Measurements from ENCODE around the gene PDE4B.
A peak's percentile ranks its signal among the peaks of the same experiment; 100 is the strongest.
"Not testable (repeated sequence)": the region's sequence is repeated elsewhere in the genome, so short reads cannot be mapped to it uniquely, and the experiment has no call there.

Gene PDE4B

DNA sequence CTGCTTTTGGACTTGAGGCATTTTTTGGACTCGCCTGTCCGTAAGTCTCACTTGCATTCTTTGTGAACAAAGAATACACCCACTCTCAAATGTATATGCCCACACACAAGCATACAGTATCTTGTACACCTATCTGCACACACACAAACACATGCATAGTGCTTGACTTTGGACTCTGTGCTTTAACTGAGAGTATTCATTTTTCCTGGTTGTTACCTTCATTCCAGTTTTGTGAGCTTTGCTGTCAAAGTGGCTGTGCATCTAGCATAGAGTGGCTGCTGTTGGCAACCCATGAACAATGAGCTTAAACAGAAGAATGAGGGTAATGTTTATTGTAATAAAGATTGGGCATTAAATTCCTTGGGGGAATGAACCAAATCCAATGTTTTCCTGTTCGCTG lies 199.0 kb downstream of the PDE4B start:
- TF ChIP-seq POLR2A (IDR thresholded peaks at IDR 0.05; ENCODE audit: low read length) (no peak), GATA1 (IDR thresholded peaks at IDR 0.05; ENCODE audit: low read depth, low read length) (no peak)
- DNase-seq = no peak

DNA sequence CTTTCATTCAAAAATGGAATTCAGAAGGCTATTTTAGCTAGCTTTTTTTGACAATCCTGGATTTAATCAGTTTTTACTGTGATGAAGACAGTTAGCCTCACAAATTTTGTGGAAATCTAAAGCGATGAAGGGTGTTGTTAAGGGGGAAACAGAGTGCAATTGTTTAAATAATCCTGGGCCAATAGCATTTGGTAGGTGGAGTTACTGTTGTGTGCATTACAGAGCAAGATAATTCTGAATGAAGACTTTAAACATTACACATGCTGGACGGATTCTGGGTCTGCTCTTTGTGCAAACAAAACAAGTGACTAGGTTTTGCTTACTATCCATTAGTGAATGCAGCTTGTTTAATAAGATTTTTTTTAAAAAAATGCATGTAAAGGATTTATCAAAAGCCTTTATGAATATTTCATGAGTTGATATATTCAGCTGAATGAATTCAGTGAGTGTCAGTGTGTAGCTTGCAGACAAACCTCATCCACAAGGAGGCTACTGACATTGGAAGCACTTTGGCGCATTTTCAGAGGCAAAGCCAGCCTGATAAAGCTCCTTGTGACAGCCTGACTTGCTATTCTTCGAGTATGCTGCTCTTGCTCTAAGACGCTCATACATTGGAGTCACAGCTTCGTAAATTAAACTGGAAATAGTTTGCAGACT lies 199.6 kb downstream of the PDE4B start:
- TF ChIP-seq GATA1 (IDR thresholded peaks at IDR 0.05; ENCODE audit: low read depth, low read length) (no peak), POLR2A (IDR thresholded peaks at IDR 0.05; ENCODE audit: low read length) (no peak)
- no peak for DNase-seq

DNA sequence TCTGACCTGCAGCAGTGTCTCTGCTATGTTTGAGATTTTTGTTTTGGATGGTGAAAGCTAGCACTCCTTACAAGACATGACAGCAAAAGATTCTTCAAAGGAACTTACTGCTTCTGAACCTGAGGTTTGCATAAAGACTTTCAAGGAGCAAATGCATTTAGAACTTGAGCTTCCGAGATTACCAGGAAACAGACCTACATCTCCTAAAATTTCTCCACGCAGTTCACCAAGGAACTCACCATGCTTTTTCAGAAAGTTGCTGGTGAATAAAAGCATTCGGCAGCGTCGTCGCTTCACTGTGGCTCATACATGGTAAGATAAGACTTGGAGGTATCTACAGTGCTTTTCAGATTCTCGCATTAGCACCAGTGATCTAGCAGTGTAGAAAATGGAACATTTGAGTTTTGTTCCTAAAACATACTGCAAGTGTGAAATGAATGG lies 200.2 kb downstream of the PDE4B start:
- TF ChIP-seq GATA1 (IDR thresholded peaks at IDR 0.05; ENCODE audit: low read depth, low read length) (no peak), POLR2A (IDR thresholded peaks at IDR 0.05; ENCODE audit: low read length) (no peak)
- no peak for DNase-seq

DNA sequence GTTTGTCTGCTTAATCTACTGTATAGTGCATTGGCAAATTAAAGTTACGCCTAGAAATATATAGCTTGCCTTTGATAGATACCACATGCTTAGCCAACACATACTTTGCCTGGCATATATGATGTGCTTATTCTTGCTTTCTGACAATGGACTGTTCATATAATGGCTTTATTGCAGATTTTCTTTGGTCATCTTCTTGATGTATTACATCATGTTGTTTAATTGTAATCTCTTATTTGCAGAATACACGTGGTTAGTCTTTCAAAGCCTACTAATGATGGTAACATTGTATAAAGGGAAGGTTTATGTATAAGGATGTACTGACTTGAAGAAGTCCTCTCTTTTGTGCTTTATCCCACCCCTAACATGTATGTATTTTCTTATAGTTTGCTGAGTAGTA lies 201.5 kb downstream of the PDE4B start:
- DNase-seq = no peak

DNA sequence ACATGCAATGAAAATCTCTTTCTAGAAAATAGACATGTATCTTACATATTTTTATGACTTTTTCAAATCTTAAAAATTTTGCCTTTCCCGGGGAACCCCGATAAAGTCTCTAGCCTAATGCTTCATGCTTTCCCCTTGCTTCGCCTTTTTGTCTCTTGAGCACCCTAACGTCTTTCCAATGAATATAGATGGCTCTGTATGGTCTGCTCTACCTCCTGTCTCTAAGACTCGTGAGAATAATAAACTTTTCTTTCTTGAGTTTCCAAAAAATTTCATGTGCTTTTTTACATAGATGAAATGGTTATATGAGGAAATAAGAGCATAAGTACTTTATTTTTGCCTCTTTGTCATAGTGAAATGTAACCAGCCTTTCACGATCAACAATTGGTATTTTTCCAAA lies 202.6 kb downstream of the PDE4B start:
- no peak for TF ChIP-seq GATA1 (IDR thresholded peaks at IDR 0.05; ENCODE audit: low read depth, low read length)
- no peak for TF ChIP-seq POLR2A (IDR thresholded peaks at IDR 0.05; ENCODE audit: low read length)
- DNase-seq = no peak

More for the DNA sequence above, 201.5 kb downstream of the PDE4B start:
- TF ChIP-seq GATA1 (IDR thresholded peaks at IDR 0.05; ENCODE audit: low read depth, low read length) = no peak
- TF ChIP-seq POLR2A (IDR thresholded peaks at IDR 0.05; ENCODE audit: low read length) = no peak

DNA sequence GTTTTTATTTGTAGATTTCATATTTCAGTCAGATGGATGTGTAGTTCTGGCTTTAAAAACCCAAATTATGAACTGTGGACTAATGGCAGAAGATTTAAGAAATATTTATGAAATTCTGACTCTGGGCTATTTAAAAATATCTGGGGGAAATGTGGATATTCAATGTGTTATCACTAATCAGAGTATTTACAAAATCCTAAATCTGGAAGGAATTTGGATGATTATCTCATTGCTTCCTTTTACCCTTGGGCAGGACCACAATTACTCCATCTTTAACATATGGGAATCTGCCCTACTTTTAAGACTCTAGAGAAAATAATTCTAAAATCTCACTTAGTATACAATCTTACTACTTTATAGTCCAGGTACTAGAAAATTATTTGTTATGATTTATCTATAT lies 203.2 kb downstream of the PDE4B start:
- no peak for TF ChIP-seq POLR2A (IDR thresholded peaks at IDR 0.05; ENCODE audit: low read length)
- TF ChIP-seq GATA1 (IDR thresholded peaks at IDR 0.05; ENCODE audit: low read depth, low read length) = no peak
- DNase-seq = no peak

DNA sequence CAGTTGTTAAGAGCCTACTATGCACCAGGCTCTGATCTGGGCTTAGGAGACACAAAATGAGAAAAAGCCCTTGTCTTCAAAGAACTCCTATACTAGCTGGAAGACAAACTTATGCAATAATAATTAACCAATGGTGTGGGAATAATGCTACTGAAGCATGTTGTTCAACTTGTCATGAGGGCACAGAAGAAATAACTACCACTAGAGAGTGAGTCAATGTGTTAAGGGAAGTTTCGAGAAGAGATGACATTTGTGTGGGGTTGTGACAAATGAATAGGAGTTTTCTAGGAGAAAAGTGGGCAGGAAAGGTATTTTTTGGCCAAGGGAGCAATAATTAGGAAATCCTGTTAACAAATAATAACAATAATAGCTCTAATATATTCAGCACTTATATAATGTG lies 205.0 kb downstream of the PDE4B start:
- no peak for DNase-seq
- TF ChIP-seq POLR2A (IDR thresholded peaks at IDR 0.05; ENCODE audit: low read length) = no peak
- no peak for TF ChIP-seq GATA1 (IDR thresholded peaks at IDR 0.05; ENCODE audit: low read depth, low read length)

DNA sequence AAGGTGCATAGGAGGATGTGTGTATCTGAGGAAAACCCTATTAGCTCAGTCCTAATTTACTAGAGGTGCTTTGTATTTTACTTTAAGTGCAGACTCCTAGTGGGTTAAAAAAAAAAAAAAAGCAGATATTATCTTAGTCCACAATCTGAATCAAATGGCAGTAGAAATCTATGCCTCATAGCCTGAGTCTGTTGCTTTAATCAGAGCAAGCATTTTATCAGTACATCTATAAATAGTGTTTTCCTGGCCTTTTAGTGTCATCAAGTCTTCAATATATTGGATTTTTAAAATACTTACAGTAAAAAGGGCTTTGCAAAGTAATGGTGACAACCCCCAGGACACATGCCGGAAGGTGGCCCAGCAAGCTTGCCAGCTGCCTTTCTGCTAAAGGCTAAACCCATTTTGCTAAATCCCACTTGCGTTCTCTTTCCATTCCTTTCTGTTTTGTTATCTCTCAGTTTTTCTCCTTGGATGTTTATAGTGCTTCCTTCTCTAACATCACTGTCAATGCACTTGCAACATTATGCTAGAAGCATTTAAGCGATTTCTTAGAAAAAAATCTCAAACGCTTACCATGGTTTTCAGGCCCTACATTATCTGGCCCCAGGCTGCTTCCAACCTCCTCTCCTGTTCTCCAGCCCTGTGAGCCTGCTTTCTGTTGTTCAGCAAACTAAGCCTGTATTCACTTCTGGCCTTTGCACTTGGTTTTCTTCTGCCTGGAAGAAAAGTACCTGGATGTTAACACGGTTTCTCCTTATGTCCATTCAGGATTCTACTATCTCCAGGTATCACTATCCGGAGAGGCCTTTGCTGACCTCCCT lies 206.3 kb downstream of the PDE4B start:
- DNase-seq = no peak
- no peak for TF ChIP-seq POLR2A (IDR thresholded peaks at IDR 0.05; ENCODE audit: low read length)
- no peak for TF ChIP-seq GATA1 (IDR thresholded peaks at IDR 0.05; ENCODE audit: low read depth, low read length)

DNA sequence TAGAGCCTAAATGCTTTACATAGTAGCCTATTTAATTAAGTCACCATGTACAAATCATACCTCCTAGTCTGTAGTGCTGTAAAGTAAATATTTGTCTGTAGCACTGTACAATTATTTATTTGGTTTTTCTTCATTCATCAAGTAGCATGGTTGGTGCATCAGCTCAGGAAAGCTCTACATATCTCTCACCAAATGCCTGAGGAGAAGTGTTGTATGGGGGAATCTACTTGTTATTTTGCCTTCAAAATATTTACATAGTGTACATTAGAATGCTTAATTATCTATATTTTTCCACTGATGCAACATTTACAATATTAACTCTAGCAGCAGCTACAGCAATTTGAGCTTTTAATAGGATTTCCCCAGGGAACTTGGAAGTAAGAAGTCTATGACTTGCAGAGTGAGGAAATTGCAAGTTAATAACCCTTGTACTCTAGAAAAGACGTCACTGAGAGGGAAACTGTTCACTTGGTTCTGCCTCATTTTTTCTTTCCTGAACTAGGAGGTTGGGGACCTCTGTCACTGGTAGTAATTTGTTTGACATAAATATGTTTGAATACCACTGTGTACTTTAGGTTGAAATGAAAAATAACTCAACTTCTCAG lies 207.4 kb downstream of the PDE4B start:
- no peak for DNase-seq
- no peak for TF ChIP-seq POLR2A (IDR thresholded peaks at IDR 0.05; ENCODE audit: low read length)

DNA sequence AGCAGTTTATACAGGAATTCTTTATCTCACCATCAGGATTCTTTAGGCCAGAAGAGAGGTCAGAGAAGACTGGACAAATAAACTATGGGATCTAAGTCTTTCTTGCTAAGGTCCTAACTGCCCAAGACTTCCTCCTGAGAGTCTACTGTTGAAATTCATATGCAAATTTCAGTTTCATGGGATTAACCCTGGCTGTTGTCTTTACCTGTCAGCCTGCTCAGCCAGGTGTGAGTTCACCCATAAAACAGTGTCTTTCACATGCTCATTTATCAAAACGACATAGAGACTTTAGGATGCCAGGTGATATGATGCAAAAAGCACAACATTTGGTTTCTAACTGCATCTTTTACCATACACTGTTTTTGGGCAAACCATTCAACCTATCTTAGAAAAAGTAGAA lies 211.0 kb downstream of the PDE4B start:
- TF ChIP-seq POLR2A (IDR thresholded peaks at IDR 0.05; ENCODE audit: low read length) (no peak), GATA1 (IDR thresholded peaks at IDR 0.05; ENCODE audit: low read depth, low read length) (no peak)
- DNase-seq = no peak

DNA sequence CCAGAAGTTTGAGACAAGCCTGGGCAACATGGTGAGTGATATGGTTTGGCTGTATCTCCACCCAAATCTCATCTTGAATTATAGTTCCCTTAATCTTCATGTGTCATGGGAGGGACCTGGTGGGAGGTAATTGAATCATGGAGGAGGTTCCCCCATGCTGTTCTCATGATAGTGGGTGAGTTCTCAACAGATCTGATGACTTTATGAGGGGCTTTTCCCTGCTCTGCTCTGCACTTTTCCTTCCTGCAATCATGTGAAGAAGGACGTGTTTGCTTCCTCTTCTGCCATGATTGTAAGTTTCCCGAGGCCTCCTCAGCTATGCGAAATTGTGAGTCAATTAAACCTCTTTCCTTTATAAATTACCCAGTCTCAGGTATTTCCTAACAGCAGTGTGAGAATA lies 213.8 kb downstream of the PDE4B start:
- not testable (repeated sequence) for DNase-seq

DNA sequence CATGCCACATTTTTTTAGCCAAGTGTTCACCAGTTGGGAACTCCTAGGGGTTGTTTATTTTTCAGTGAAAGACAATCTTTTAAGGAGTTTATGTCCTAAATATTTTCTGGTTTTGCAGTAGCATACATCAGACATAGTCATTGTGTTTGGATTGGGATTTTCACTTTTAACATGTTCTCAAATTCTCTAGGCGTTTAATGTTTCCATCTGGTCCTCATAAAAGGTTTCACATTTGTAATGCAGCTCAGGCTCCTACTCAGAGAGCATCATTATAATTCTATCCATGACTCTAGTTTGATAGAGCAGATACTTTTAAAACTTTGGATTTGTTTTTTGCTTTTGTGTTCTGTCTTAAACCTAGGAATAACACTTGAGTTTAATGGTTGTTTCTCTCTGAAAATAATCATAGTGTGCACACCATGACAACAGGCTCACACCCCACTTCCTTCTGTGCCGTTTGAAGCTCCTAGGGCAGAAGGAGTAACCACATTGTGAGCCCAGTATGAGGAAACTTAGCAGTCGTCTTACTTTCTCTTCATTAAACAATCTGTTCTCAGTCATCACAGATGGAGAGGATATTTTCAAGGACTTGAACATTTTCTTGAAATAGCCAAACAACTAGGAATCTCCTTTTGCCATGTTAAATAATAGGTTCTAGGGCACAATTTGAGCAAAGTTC lies 219.6 kb downstream of the PDE4B start:
- no peak for DNase-seq
- no peak for TF ChIP-seq POLR2A (IDR thresholded peaks at IDR 0.05; ENCODE audit: low read length)
- TF ChIP-seq GATA1 (IDR thresholded peaks at IDR 0.05; ENCODE audit: low read depth, low read length) = no peak

DNA sequence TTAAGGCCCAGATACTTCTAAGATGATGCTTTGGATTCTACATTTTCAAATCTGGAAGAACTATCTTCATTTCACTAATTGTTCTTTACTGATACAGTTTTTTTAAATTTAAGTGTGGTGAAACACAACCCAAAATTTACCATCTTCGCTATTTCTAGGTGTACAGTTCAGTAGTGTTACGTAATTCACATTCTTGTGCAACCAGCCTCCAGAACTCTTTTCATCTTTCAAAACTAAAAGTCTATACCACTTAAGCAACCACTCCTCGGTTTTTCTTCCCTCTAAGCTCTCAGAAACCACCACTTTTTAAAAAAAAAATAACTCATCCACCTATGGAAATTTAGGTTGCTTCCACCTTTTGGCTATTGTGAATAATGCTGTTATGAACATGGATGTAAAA lies 220.7 kb downstream of the PDE4B start:
- TF ChIP-seq POLR2A (IDR thresholded peaks at IDR 0.05; ENCODE audit: low read length) = no peak
- no peak for DNase-seq

DNA sequence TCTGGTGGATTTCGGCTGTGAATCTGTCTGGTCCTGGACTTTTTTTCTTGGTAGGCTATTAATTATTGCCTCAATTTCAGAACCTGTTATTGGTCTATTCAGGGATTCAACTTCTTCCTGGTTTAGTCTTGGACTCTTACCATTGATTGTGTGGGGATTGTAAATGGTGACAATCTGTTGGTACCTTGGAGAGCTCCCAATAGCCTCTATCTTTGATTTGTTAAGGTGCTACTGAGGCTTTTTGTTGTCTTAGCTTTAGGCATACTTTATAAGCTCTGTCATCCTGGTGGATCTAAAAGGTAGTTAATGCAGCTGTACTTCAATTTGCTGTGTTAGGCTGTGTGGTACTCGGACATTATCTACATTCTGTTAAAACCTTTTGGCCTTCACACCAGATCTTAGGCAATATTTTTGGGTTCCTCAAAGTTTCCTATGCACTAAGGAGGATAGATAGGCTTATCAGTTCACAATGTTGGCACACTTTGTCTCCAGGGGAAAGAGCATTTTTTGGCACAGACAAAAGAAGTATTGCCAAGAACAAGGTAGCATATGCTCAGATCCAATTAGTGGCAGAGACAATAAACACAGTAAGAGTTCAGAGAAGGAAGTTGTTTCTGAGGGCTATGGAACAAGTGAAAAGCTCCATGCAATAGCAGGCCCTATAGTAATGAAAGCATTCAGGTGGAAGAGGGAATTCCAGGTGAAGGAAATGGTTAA lies 230.4 kb downstream of the PDE4B start:
- TF ChIP-seq POLR2A (IDR thresholded peaks at IDR 0.05; ENCODE audit: low read length) = no peak
- no peak for TF ChIP-seq GATA1 (IDR thresholded peaks at IDR 0.05; ENCODE audit: low read depth, low read length)
- DNase-seq = peak in 1 of 2 experiments; percentile 6

All from erythroblast (primary cell).